ENCODE results near the gene PSME4. TPM values are rescaled to one million over a fixed set of nuclear protein-coding genes. Genes with fewer than 3 reads are reported as not detected.

Gene PSME4
- total RNA-seq, 1 donor from 2014 or later: 49.9 TPM

DNA sequence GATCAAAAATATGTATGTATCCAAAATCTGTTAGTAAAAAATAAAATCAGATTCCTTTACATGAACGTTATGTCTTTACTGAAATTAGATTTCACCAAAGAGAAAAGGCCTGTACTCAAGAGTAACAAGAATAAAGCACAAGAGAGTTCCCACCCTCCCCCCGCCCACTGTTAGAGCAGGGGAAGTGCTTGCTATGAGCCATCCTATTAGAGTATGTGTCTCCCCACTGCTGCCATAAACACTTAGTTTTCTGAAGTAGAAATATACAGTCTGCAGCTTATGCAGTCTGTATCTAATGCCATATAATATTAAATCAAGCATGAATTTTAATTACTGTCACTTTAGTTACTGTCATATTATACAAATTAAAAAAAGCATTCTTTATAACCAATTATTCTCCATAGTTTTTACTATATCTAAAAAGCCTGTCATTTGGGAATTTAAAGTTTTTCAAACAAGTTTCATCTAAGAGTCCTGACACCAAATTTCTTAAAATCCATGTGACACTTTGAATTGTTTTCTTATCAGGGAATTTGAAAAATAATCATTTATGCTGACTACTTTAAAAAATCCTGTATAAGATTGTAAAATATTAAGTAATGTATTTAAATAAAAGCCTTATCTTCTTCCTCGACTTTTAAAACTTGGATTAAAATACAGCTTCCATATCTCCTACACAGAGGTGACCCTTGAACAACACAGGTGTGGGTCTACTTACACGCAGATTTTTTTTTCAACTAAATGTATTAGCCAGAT, 59.2 kb downstream of the PSME4 start:
- ATAC-seq: no peak

DNA sequence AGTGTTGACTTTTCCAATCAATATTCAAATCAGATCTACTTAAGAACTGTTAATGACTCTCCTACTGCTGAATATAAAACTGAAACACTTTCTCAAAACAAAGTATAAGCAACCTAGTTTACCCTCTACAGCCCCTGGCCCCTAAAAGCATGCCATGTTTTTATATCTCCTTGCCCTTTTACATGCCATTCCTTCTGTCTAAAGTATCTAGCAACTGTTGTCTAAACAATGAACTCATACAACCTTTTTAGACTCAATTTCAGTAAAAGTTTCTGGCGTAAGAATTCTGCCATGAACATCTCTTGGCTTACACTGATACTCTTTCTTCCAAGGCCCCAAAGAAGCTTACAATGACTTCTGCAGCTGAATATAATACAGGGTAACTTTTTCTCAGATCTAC, 63.2 kb downstream of the PSME4 start:
- no peak for ATAC-seq
- intact Hi-C loops (cut with DNase I): no loop called here
- no peak for DNase-seq (ENCODE audit: missing footprints)

More for the DNA sequence above, 59.2 kb downstream of the PSME4 start:
- intact Hi-C loops (cut with DNase I): no loop called here
- no peak for DNase-seq (ENCODE audit: missing footprints)

GRCh38 chr2:53905396-53905795, 65.4 kb downstream of the PSME4 start:
- ATAC-seq: no peak
- DNase-seq (ENCODE audit: missing footprints): no peak
- intact Hi-C loops (cut with DNase I): no loop called here

DNA sequence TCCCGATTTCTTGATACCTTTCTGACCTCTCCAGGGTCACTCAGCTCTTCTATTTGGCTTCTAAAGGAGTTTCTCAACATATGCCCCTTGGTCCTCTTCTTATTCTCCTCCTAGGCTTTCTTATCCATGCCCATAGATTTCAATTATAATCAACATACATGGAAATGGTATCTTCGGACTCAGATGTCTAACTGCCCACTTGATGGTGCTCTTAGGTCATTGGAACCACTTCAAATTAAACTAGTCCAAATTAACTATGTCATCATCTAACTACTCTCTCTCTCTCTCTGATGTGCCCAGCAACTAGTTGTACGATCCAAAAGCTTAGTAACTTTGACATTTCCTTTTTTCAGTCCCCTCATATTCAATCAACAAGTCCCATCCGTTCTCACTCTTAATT, 67.8 kb downstream of the PSME4 start:
- intact Hi-C loops (cut with DNase I): no loop called here
- DNase-seq (ENCODE audit: missing footprints) (no peak), ATAC-seq (no peak)

- DNase-seq (ENCODE audit: missing footprints) (no peak), ATAC-seq (no peak)
- intact Hi-C loops (cut with DNase I): no loop called here
Measured at GRCh38 chr2:53901192-53901591, 69.6 kb downstream of the PSME4 start.

DNA sequence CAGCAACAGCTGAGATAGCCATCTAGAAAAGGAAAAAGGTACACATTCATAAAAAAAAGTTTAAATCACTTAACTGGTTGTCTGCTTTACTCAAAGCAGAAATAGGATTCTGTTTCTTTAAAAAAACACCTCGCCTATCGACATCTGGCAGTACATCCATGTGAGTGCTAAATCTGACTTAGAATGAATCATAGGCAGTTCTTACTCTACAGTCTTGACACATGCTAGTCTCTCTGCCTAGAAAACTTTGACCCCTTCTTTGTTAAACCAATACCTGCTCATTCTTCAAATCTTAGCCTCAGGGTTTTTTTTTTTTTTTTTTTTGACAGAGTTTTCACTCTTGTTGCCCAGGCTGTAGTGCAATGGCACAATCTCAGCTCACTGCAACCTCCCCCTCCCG, 73.9 kb downstream of the PSME4 start:
- intact Hi-C loops (cut with DNase I): no loop called here
- ATAC-seq: peak; percentile 34

GRCh38 chr2:53886406-53887280, 84.2 kb downstream of the PSME4 start:
- intact Hi-C loops (cut with DNase I): loop anchor here (5.0 kb wide), 1 partner anchor 46 kb away; no protein-coding TSS in a partner anchor
- ATAC-seq (no peak), DNase-seq (ENCODE audit: missing footprints) (no peak)

More for the DNA sequence above, 73.9 kb downstream of the PSME4 start:
- DNase-seq (ENCODE audit: missing footprints): no peak

GRCh38 chr2:53884883-53885282, 85.9 kb downstream of the PSME4 start:
- ATAC-seq: no peak
- DNase-seq (ENCODE audit: missing footprints): no peak
- intact Hi-C loops (cut with DNase I): loop anchor here (5.0 kb wide), 1 partner anchor 47 kb away; no protein-coding TSS in a partner anchor

DNA sequence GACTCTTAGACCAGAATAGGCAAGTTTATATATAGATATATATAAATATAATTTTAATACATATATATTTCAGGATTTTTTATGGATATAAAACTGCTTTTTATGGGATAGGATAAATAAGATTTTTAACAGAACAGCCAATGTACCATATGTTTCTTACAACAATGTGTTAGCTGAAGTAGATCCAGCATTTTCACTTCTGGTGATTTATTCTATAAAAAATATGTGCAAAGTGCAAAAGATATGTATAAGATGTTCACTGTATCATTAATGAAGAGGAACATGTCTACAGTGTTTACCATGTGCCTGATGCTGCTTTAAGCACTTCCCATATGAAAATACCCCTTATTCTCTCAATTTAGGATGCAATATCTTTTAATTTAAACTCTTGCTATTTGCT, 88.8 kb downstream of the PSME4 start:
- intact Hi-C loops (cut with DNase I): no loop called here
- DNase-seq (ENCODE audit: missing footprints): no peak
- no peak for ATAC-seq

DNA sequence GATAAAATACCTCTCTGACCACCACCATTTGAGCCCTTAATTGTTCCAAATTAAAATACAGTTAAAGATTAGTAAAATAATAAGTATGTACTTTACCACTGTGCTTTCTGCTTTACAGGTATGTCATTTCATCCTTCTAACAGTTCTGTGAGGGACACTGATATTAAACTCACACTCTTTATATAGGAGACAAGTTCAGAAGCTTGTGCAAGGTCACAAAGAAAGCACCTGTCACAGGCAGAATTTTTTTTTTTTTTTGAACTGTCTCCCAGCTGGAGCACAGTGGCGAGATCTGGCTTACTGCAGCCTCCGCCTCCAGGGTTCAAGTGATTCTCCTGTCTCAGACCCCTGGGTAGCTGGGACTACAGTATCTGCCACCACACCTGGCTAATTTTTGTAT, 89.4 kb downstream of the PSME4 start:
- intact Hi-C loops (cut with DNase I): no loop called here
- DNase-seq (ENCODE audit: missing footprints) (no peak), ATAC-seq (no peak)

- ATAC-seq (no peak), DNase-seq (ENCODE audit: missing footprints) (no peak)
- intact Hi-C loops (cut with DNase I): no loop called here
Measured at GRCh38 chr2:53880756-53881155, 90.0 kb downstream of the PSME4 start.

- DNase-seq (ENCODE audit: missing footprints) (no peak), ATAC-seq (no peak)
- intact Hi-C loops (cut with DNase I): no loop called here
Measured at GRCh38 chr2:53877556-53877955, 93.2 kb downstream of the PSME4 start.

DNA sequence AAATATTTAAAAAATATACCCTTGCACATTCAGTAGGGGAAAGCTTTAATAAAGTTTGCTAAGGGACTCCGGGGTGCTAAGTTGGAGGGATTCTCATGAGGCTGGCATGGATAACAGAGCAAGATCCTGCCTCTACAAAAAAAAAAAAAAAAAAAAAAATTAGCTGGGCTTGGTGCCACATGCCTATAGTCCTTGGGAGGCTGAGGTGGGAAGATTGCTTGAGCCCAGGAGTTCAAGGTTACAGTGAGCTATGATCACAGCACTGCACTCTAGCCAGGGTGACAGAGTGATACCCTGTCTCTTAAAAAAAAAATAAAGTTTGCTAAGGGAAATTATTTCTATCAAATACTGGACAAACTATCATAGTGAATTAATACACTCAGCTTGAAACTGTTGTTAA, 93.7 kb downstream of the PSME4 start:
- no peak for ATAC-seq
- no peak for DNase-seq (ENCODE audit: missing footprints)
- intact Hi-C loops (cut with DNase I): no loop called here

- DNase-seq (ENCODE audit: missing footprints) (no peak), ATAC-seq (no peak)
- intact Hi-C loops (cut with DNase I): no loop called here
Measured at GRCh38 chr2:53874401-53874950, 96.3 kb downstream of the PSME4 start.

DNA sequence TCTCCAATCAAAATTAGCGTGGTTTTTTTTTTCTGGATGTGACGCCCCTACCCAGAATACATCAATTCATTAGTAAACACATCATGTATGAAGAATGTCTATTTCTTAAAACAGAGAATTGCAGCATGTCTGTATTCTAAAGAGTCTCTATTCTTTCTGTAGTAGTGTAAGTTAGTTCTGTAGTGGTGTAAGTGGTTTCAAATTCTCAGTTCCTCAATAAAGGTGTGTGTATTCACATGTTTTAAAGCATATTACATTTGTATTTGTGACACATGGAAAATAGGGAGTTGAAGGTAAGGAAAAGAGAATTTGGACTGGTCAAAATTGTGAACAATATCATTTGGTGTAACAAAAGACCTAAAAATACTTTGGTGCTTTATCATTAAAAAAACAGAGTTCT, 103.0 kb downstream of the PSME4 start:
- DNase-seq (ENCODE audit: missing footprints) (no peak), ATAC-seq (no peak)
- intact Hi-C loops (cut with DNase I): no loop called here

DNA sequence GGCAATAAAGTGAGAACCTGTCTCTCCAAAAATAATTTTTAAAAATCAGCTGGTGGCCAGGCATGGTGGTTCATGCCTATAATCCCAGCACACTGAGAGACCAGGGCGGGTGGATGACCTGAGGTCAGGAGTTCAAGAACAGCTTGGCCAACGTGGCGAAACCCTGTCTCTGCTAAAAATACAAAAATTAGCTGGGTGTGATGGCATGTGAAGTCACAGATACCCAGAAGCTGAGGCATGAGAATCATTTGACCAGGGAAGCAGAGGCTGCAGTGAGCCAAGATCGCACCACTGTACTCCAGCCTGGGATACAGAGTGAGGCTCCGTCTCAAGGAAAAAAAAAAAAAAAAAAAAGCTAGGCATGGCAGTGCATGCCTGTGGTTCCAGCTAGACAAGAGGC, 103.6 kb downstream of the PSME4 start:
- intact Hi-C loops (cut with DNase I): no loop called here
- no peak for ATAC-seq

DNA sequence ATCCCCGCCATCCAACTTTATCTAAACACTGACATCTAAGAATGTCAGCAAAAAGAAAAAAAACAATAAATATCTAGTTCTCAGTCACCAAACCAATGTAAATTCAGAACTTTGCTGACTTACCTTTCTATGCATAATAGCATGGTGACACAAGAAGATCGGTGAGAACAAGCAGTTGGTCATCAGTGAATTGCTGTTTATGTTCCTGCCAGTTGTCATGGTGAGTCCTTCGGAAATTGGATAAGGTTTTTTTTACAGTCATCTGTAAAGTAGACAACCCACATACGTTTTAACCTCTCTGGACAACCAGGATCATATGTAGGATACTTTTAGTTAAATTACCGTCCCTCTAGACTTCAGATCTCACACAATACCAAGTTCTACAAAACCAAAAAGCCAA, 104.8 kb downstream of the PSME4 start:
- DNase-seq (ENCODE audit: missing footprints) (no peak), ATAC-seq (no peak)
- intact Hi-C loops (cut with DNase I): no loop called here

More for the DNA sequence above, 103.6 kb downstream of the PSME4 start:
- no peak for DNase-seq (ENCODE audit: missing footprints)

DNA sequence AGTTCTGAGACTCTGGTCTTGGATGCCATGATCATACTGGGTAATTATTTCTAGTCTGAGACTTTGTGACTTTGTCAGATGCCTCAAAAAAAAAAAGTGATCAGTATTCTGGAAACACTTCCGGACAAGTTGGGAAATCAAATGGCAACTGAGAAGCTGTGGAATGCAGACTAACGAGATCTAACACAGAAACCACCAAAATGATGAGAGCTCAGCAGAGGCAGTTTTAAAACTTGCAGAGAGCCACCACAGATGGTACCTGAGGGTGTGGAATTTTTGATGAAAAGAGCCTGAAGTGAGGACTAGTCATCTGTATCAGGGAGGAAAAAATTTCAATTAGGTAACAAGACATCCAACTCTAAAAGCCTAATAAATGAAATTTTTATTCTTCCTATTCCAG, 105.5 kb downstream of the PSME4 start:
- intact Hi-C loops (cut with DNase I): no loop called here
- ATAC-seq: no peak
- DNase-seq (ENCODE audit: missing footprints): no peak

GRCh38 chr2:53863538-53864227, 107.1 kb downstream of the PSME4 start:
- ATAC-seq: no peak
- DNase-seq (ENCODE audit: missing footprints): no peak
- intact Hi-C loops (cut with DNase I): no loop called here

Measured in Right ventricle myocardium inferior (tissue), 1 donor.